Progenitor cell of endocrine pancreas (in vitro differentiated cells): ENCODE data around the gene PKDREJ. TPM values are rescaled to one million over a fixed set of nuclear protein-coding genes. Genes with fewer than 3 reads are reported as not detected.

Experiments used
- DNase-seq: peaks from one replicate; pipeline ENCODE4 v3.0.0; 2021; ENCODE audit warnings: low spot score; ENCODE audit not compliant: unreplicated experiment
- H3K27ac Mint-ChIP-seq: 2 replicates; pipeline ENCODE4 v1.8.0; 2021; ENCODE audit warnings: mild to moderate bottlenecking, moderate library complexity, mixed read lengths
- H3K27me3 Mint-ChIP-seq: 2 replicates; pipeline ENCODE4 v1.8.0; 2021; ENCODE audit warnings: mixed read lengths
- H3K36me3 Mint-ChIP-seq: 2 replicates; pipeline ENCODE4 v1.8.0; 2022; ENCODE audit warnings: mixed read lengths; ENCODE audit not compliant: insufficient read depth
- H3K4me1 Mint-ChIP-seq: 2 replicates; pipeline ENCODE4 v1.8.0; 2021; ENCODE audit warnings: low read depth, mixed read lengths
- H3K4me3 Mint-ChIP-seq: 2 replicates; pipeline ENCODE4 v1.8.0; 2021; ENCODE audit warnings: low read depth, mild to moderate bottlenecking, moderate library complexity, mixed read lengths
- H3K9me3 Mint-ChIP-seq: 2 replicates; pipeline ENCODE4 v1.8.0; 2021; ENCODE audit warnings: low read depth, mixed read lengths
- total RNA-seq: library from RNA; stranded (reverse); gene quantifications from 2 replicates; pipeline ENCODE4 v1.2.1, GENCODE V29; 2021
- TF ChIP-seq, protein P1 (sequence below): fragments of 200-600 bp; sonication (generic); IDR thresholded peaks from one replicate; pipeline ENCODE4 v1.5.0; 2021; ENCODE audit warnings: antibody characterized with exemption, mild to moderate bottlenecking; ENCODE audit not compliant: unreplicated experiment

Gene PKDREJ
- total RNA-seq, 1 donor from 2014 or later = not detected

GRCh38 chr22:46242076-46242475 is 21.1 kb downstream of the PKDREJ start:
- Mint-ChIP-seq H3K27ac (no peak overlapping the region), H3K36me3 (peaks cover 5% of the 10 kb centered on the region), H3K4me1 (peaks cover 12% of the 10 kb centered on the region), H3K27me3 (no peaks in the 10 kb centered on the region), H3K4me3 (no peak overlapping the region), H3K9me3 (no peaks in the 10 kb centered on the region)
- TF ChIP-seq, protein P1, sequence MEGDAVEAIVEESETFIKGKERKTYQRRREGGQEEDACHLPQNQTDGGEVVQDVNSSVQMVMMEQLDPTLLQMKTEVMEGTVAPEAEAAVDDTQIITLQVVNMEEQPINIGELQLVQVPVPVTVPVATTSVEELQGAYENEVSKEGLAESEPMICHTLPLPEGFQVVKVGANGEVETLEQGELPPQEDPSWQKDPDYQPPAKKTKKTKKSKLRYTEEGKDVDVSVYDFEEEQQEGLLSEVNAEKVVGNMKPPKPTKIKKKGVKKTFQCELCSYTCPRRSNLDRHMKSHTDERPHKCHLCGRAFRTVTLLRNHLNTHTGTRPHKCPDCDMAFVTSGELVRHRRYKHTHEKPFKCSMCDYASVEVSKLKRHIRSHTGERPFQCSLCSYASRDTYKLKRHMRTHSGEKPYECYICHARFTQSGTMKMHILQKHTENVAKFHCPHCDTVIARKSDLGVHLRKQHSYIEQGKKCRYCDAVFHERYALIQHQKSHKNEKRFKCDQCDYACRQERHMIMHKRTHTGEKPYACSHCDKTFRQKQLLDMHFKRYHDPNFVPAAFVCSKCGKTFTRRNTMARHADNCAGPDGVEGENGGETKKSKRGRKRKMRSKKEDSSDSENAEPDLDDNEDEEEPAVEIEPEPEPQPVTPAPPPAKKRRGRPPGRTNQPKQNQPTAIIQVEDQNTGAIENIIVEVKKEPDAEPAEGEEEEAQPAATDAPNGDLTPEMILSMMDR = no peak
- no peak for DNase-seq

GRCh38 chr22:46241396-46242007 is 21.6 kb downstream of the PKDREJ start:
- peaks cover 5% of the 10 kb centered on the region for H3K36me3 Mint-ChIP-seq
- H3K9me3 Mint-ChIP-seq = no peaks in the 10 kb centered on the region
- no peak for DNase-seq
- H3K4me1 Mint-ChIP-seq = peaks cover 12% of the 10 kb centered on the region
- H3K27ac Mint-ChIP-seq = no peak overlapping the region
- H3K27me3 Mint-ChIP-seq = no peaks in the 10 kb centered on the region
- H3K4me3 Mint-ChIP-seq = no peak overlapping the region
- TF ChIP-seq, protein P1 = no peak

- Mint-ChIP-seq H3K27me3 (no peaks in the 10 kb centered on the region), H3K4me3 (no peak overlapping the region), H3K9me3 (no peaks in the 10 kb centered on the region), H3K36me3 (peaks cover 6% of the 10 kb centered on the region), H3K27ac (peak overlapping the region; percentile 78), H3K4me1 (peaks cover 12% of the 10 kb centered on the region)
- no peak for DNase-seq
- TF ChIP-seq, protein P1 = no peak
Observed at GRCh38 chr22:46240907-46241306, 22.2 kb downstream of the PKDREJ start.

GRCh38 chr22:46240506-46240905 is 22.6 kb downstream of the PKDREJ start:
- Mint-ChIP-seq H3K9me3 (no peaks in the 10 kb centered on the region), H3K4me3 (no peak overlapping the region), H3K4me1 (peaks cover 12% of the 10 kb centered on the region), H3K36me3 (peaks cover 6% of the 10 kb centered on the region), H3K27ac (no peak overlapping the region), H3K27me3 (no peaks in the 10 kb centered on the region)
- TF ChIP-seq, protein P1 = no peak
- DNase-seq = no peak

DNA sequence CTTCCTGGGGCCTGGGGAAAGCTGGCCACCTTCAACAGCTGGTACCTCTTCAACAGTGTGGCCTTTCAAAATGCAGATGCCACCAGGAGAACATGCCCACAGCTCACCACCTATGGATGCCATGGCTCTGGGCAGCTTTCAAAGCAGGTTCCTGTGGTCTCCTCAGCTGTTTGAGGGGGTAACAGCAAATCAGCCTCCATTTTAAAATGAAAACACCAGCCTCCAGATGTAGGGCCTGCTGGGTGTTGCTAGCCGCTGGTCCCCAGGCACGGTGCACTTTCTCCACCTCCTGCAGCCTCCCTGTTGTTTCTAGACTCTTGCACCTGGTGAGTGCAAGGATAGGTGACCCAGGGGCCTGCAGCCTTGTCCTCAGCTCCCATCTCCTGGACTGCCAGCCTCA is 23.1 kb downstream of the PKDREJ start:
- no peaks in the 10 kb centered on the region for H3K27me3 Mint-ChIP-seq
- DNase-seq = no peak
- TF ChIP-seq, protein P1 = no peak
- H3K27ac Mint-ChIP-seq = no peak overlapping the region
- H3K9me3 Mint-ChIP-seq = no peaks in the 10 kb centered on the region
- peaks cover 7% of the 10 kb centered on the region for H3K36me3 Mint-ChIP-seq
- H3K4me1 Mint-ChIP-seq = peaks cover 12% of the 10 kb centered on the region
- no peak overlapping the region for H3K4me3 Mint-ChIP-seq
